ENCODE data around the gene ALKBH7. TPM values are rescaled to one million over a fixed set of nuclear protein-coding genes. Genes with fewer than 3 reads are reported as not detected.

Gene ALKBH7
- total RNA-seq, 1 donor from 2014 or later: 68.8 TPM

- no peaks in the 10 kb centered on the region for H3K9me3 Mint-ChIP-seq
- peak overlapping the region; percentile 41 for H3K4me3 Mint-ChIP-seq
- no peak for TF ChIP-seq CTCF (conservative IDR thresholded peaks at IDR 0.05)
- peaks cover 17% of the 10 kb centered on the region for H3K36me3 Mint-ChIP-seq (ENCODE audit: low read depth)
- H3K27ac Mint-ChIP-seq (ENCODE audit: unreplicated experiment): no peak overlapping the region
- DNase-seq (ENCODE audit: low read depth, low spot score): no peak
- peaks cover 12% of the 10 kb centered on the region for H3K4me1 Mint-ChIP-seq
- H3K27me3 Mint-ChIP-seq (ENCODE audit: low read depth): peaks cover 4% of the 10 kb centered on the region
Measured at GRCh38 chr19:6376512-6377190, 4.1 kb downstream of the ALKBH7 start.

DNA sequence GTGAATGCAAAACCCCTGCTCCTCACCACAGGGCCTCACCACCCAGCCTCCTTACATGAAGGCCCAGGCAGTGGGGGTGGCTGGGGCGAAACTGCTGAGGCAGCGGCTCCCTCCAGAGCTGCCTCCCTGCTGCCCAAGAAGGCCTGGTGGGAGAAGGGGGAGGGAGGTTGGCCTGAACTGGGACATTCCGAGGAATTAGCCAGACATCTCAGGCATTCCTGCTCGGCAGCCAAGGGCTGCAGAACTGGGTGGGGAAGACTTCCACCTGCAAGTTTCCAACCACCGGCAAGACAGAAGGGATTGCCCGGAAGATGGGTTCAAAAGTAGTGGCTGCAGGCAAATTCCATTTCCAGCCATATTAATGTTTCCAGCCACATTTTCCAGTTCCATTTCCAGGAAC, 5.4 kb downstream of the ALKBH7 start:
- DNase-seq (ENCODE audit: low read depth, low spot score): no peak
- H3K27me3 Mint-ChIP-seq (ENCODE audit: low read depth): no peaks in the 10 kb centered on the region
- H3K27ac Mint-ChIP-seq (ENCODE audit: unreplicated experiment): no peak overlapping the region
- H3K9me3 Mint-ChIP-seq: no peaks in the 10 kb centered on the region
- no peak overlapping the region for H3K4me3 Mint-ChIP-seq
- no peak for TF ChIP-seq CTCF (conservative IDR thresholded peaks at IDR 0.05)
- peaks cover 6% of the 10 kb centered on the region for H3K4me1 Mint-ChIP-seq
- peaks cover 22% of the 10 kb centered on the region for H3K36me3 Mint-ChIP-seq (ENCODE audit: low read depth)

GRCh38 chr19:6378486-6378885, 5.9 kb downstream of the ALKBH7 start:
- Mint-ChIP-seq H3K9me3 (no peaks in the 10 kb centered on the region), H3K4me3 (no peak overlapping the region), H3K4me1 (peaks cover 4% of the 10 kb centered on the region), H3K27ac (ENCODE audit: unreplicated experiment) (no peak overlapping the region), H3K27me3 (ENCODE audit: low read depth) (no peaks in the 10 kb centered on the region), H3K36me3 (ENCODE audit: low read depth) (peaks cover 26% of the 10 kb centered on the region)
- DNase-seq (ENCODE audit: low read depth, low spot score): no peak
- no peak for TF ChIP-seq CTCF (conservative IDR thresholded peaks at IDR 0.05)

DNA sequence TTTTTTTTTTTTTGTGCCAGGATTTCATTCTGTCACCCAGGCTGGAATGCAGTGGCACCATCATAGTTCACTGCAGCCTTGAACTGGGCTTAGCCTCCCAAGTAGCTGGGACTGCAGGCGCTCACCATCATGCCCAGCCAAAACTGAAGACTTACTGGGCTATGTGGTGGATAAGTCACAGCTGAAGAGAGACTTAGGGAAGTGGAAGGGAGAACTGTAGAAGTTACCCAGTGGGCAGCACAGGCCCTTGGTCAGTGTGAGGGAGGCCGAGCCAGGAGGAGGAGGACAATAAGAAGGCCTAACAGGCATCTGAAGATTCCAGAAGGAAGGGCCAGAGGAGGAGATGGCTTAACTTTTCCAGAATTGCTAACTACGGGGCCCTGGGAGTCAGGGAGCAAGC, 7.2 kb downstream of the ALKBH7 start:
- Mint-ChIP-seq H3K27me3 (ENCODE audit: low read depth) (no peaks in the 10 kb centered on the region), H3K9me3 (no peaks in the 10 kb centered on the region), H3K27ac (ENCODE audit: unreplicated experiment) (no peak overlapping the region), H3K4me1 (no peaks in the 10 kb centered on the region), H3K36me3 (ENCODE audit: low read depth) (peaks cover 26% of the 10 kb centered on the region), H3K4me3 (peak overlapping the region; percentile 42)
- TF ChIP-seq CTCF (conservative IDR thresholded peaks at IDR 0.05): no peak
- DNase-seq (ENCODE audit: low read depth, low spot score): no peak

GRCh38 chr19:6381030-6381750, 8.6 kb downstream of the ALKBH7 start:
- H3K9me3 Mint-ChIP-seq: no peaks in the 10 kb centered on the region
- no peaks in the 10 kb centered on the region for H3K4me1 Mint-ChIP-seq
- no peak overlapping the region for H3K4me3 Mint-ChIP-seq
- TF ChIP-seq CTCF (conservative IDR thresholded peaks at IDR 0.05): no peak
- no peak for DNase-seq (ENCODE audit: low read depth, low spot score)
- peaks cover 26% of the 10 kb centered on the region for H3K36me3 Mint-ChIP-seq (ENCODE audit: low read depth)
- no peaks in the 10 kb centered on the region for H3K27me3 Mint-ChIP-seq (ENCODE audit: low read depth)
- H3K27ac Mint-ChIP-seq (ENCODE audit: unreplicated experiment): no peak overlapping the region

Data from neural crest cell (in vitro differentiated cells).